SK-N-SH (cell line): ENCODE data around the gene MARCHF10. TPM values are rescaled to one million over a fixed set of nuclear protein-coding genes. Genes with fewer than 3 reads are reported as not detected.

Experiments used
- CTCF ChIA-PET: fragments of 300-600, 350-600 bp; formaldehyde crosslinking; extraction: SDS; loops from one replicate; lab custom pipeline; 2021; lab: Yijun Ruan, JAX
- POLR2A ChIA-PET: fragments of 350-600 bp; sonication (Branson Sonifier 250); formaldehyde crosslinking; extraction: SDS; loops from one replicate; lab custom pipeline; 2020; ENCODE audit warnings: antibody characterized with exemption, inconsistent platforms; lab: Yijun Ruan, JAX
- DNase-seq: peaks from one replicate; pipeline ENCODE4 v3.0.0; 2012
- H2AFZ ChIP-seq: fragments of 200-600 bp; sonication (generic); 2 replicates; pipeline ENCODE4 v1.8.1; 2016; ENCODE audit warnings: antibody characterized with exemption, mild to moderate bottlenecking, low read depth
- H3F3A ChIP-seq: fragments of 200-600 bp; sonication (generic); replicated peaks from 2 replicates; pipeline ENCODE3; 2016; ENCODE audit warnings: antibody characterized with exemption, mild to moderate bottlenecking; ENCODE audit not compliant: insufficient read depth
- H3K27ac ChIP-seq, 2 experiments: fragments of 200-500 bp in 1 of 2; fragments of 200-600 bp in 1 of 2; sonication (Bioruptor generic) in 1 of 2; sonication (generic), shearing (Covaris generic) in 1 of 2; 2 replicates each; pipeline versions ENCODE4 v1.5.1 to v1.6.1; 2014 to 2016; ENCODE audit warnings: low read depth in 2 of 2, inconsistent platforms in 1 of 2, low read length in 1 of 2, mild to moderate bottlenecking in 1 of 2, mixed read lengths in 1 of 2
- H3K27me3 ChIP-seq: fragments of 200-600 bp; sonication (generic), shearing (Covaris generic); 2 replicates; pipeline ENCODE4 v1.6.1; 2016; ENCODE audit warnings: mixed run types; ENCODE audit not compliant: insufficient read depth
- H3K36me3 ChIP-seq, 2 experiments: fragments of 200-500 bp in 1 of 2; fragments of 200-600 bp in 1 of 2; sonication (Bioruptor generic) in 1 of 2; sonication (generic) in 1 of 2; replicated peaks in 1 of 2; 2 replicates each; pipeline versions ENCODE3 to v1.5.1; 2014 to 2016; ENCODE audit warnings: low read length in 1 of 2, mild to moderate bottlenecking in 1 of 2; ENCODE audit not compliant: insufficient read depth in 2 of 2, control insufficient read depth in 1 of 2
- H3K4me1 ChIP-seq, 2 experiments: fragments of 200-500 bp in 1 of 2; fragments of 200-600 bp in 1 of 2; sonication (Bioruptor generic) in 1 of 2; sonication (generic), shearing (Covaris generic) in 1 of 2; 2 replicates each; pipeline versions ENCODE4 v1.5.1 to v1.6.1; 2014 to 2016; ENCODE audit warnings: low read depth in 1 of 2, low read length in 1 of 2, mixed run types in 1 of 2; ENCODE audit not compliant: insufficient read depth in 2 of 2, control insufficient read depth in 1 of 2
- H3K4me2 ChIP-seq: fragments of 200-600 bp; sonication (generic), shearing (Covaris generic); 2 replicates; pipeline ENCODE4 v1.6.1; 2017; ENCODE audit warnings: mixed run types
- H3K4me3 ChIP-seq, 2 experiments: fragments of 200-500 bp in 1 of 2; fragments of 200-600 bp in 1 of 2; sonication (Bioruptor generic) in 1 of 2; sonication (generic), shearing (Covaris generic) in 1 of 2; 2 replicates each; pipeline versions ENCODE4 v1.5.1 to v1.8.1; 2014 to 2016; ENCODE audit warnings: low read depth in 2 of 2, inconsistent platforms in 1 of 2, low read length in 1 of 2, mild to moderate bottlenecking in 1 of 2, mixed read lengths in 1 of 2, moderate library complexity in 1 of 2
- H3K79me2 ChIP-seq: fragments of 200-600 bp; sonication (generic); 2 replicates; pipeline ENCODE4 v1.8.1; 2017; ENCODE audit warnings: mild to moderate bottlenecking; ENCODE audit not compliant: insufficient read depth
- H3K9ac ChIP-seq: fragments of 200-600 bp; sonication (generic); 2 replicates; pipeline ENCODE4 v1.6.1; 2017; ENCODE audit warnings: mixed run types
- H3K9me2 ChIP-seq: fragments of 200-600 bp; sonication (generic); 2 replicates; pipeline ENCODE4 v1.6.1; 2017; ENCODE audit warnings: mixed run types
- H3K9me3 ChIP-seq: fragments of 200-600 bp; sonication (generic); 2 replicates; pipeline ENCODE4 v1.6.1; 2017; ENCODE audit warnings: mixed run types, mild to moderate bottlenecking, moderate library complexity
- H4K20me1 ChIP-seq: fragments of 200-600 bp; sonication (generic); 2 replicates; pipeline ENCODE4 v1.6.1; 2017; ENCODE audit warnings: mild to moderate bottlenecking, mixed run types; ENCODE audit not compliant: insufficient read depth
- CHD2 ChIP-seq: fragments of 150-350 bp; IDR thresholded peaks from 2 replicates; pipeline ENCODE4 v1.6.1; 2018; ENCODE audit warnings: low read length; ENCODE audit not compliant: partially characterized antibody
- CTCF ChIP-seq: fragments of 200-600 bp; sonication (generic); IDR thresholded peaks from 2 replicates; pipeline ENCODE4 v1.6.1; 2017; ENCODE audit warnings: antibody characterized with exemption, mild to moderate bottlenecking, moderate library complexity
- ELF1 ChIP-seq: IDR thresholded peaks from 2 replicates; pipeline ENCODE4 v1.4.0; 2012
- EP300 ChIP-seq, 2 experiments: IDR thresholded peaks; 2 replicates each; pipeline versions ENCODE4 v1.4.0 to v1.6.1; 2012; ENCODE audit warnings: borderline replicate concordance in 1 of 2, low read depth in 1 of 2, low read length in 1 of 2
- EZH2phosphoT487 ChIP-seq: fragments of 200-600 bp; sonication (generic); IDR thresholded peaks from 2 replicates; pipeline ENCODE4 v1.6.1; 2017; ENCODE audit warnings: low read depth, mixed run types, mild to moderate bottlenecking, antibody characterized with exemption, moderate library complexity, borderline replicate concordance
- FOSL2 ChIP-seq: IDR thresholded peaks from 2 replicates; pipeline ENCODE4 v1.4.0; 2012; ENCODE audit warnings: low read depth, mild to moderate bottlenecking, moderate library complexity, borderline replicate concordance
- FOXJ3 ChIP-seq: sonication (generic); formaldehyde crosslinking; IDR thresholded peaks from 2 replicates; pipeline ENCODE4 v1.5.1; 2020; ENCODE audit warnings: mild to moderate bottlenecking, missing genetic modification reagents
- FOXM1 ChIP-seq: IDR thresholded peaks from 2 replicates; pipeline ENCODE4 v1.4.0; 2012; ENCODE audit warnings: low read depth, mild to moderate bottlenecking
- GABPA ChIP-seq: IDR thresholded peaks from 2 replicates; pipeline ENCODE4 v1.4.0; 2012; ENCODE audit warnings: low read depth, mild to moderate bottlenecking
- GATA2 ChIP-seq: sonication (generic); formaldehyde crosslinking; IDR thresholded peaks from 2 replicates; pipeline ENCODE4 v1.5.0; 2020; ENCODE audit warnings: mild to moderate bottlenecking, missing genetic modification reagents
- IRF3 ChIP-seq: fragments of 150-350 bp; IDR thresholded peaks from 2 replicates; pipeline ENCODE4 v1.6.1; 2016; ENCODE audit warnings: mild to moderate bottlenecking, low read depth, low read length
- JUND ChIP-seq: IDR thresholded peaks from 2 replicates; pipeline ENCODE4 v1.4.0; 2012
- MEF2A ChIP-seq: IDR thresholded peaks from 2 replicates; pipeline ENCODE4 v1.4.0; 2012; ENCODE audit warnings: low read depth, borderline replicate concordance
- NFIC ChIP-seq: IDR thresholded peaks from 2 replicates; pipeline ENCODE4 v1.4.0; 2012; ENCODE audit warnings: borderline replicate concordance
- NRF1 ChIP-seq: IDR thresholded peaks from 2 replicates; pipeline ENCODE4 v1.6.1; 2012; ENCODE audit warnings: low read depth, mild to moderate bottlenecking, low read length
- POLR2AphosphoS5 ChIP-seq: IDR thresholded peaks from 2 replicates; pipeline ENCODE4 v1.6.1; 2012; ENCODE audit warnings: low read depth, low read length
- RAD21 ChIP-seq: IDR thresholded peaks from 2 replicates; pipeline ENCODE4 v1.6.1; 2012; ENCODE audit warnings: mild to moderate bottlenecking, low read length
- RCOR1 ChIP-seq: fragments of 150-350 bp; IDR thresholded peaks from 2 replicates; pipeline ENCODE4 v1.6.1; 2017; ENCODE audit warnings: antibody characterized with exemption, low read length
- RFX5 ChIP-seq: IDR thresholded peaks from 2 replicates; pipeline ENCODE4 v1.6.1; 2012; ENCODE audit warnings: mild to moderate bottlenecking, improper control_type of control experiment, low read length
- SIN3A ChIP-seq: IDR thresholded peaks from 2 replicates; pipeline ENCODE4 v1.6.1; 2012; ENCODE audit warnings: low read depth, mild to moderate bottlenecking, low read length, moderate library complexity, borderline replicate concordance
- SMC3 ChIP-seq: IDR thresholded peaks from 2 replicates; pipeline ENCODE4 v1.6.1; 2012; ENCODE audit warnings: low read depth, low read length, improper control_type of control experiment
- TAF1 ChIP-seq: IDR thresholded peaks from 2 replicates; pipeline ENCODE4 v1.6.1; 2012; ENCODE audit warnings: low read depth, mild to moderate bottlenecking, low read length, moderate library complexity, borderline replicate concordance
- TCF12 ChIP-seq: IDR thresholded peaks from 2 replicates; pipeline ENCODE4 v1.4.0; 2012
- TEAD4 ChIP-seq: IDR thresholded peaks from 2 replicates; pipeline ENCODE4 v1.4.0; 2012; ENCODE audit warnings: mild to moderate bottlenecking, borderline replicate concordance; ENCODE audit not compliant: insufficient read depth
- USF1 ChIP-seq: IDR thresholded peaks from 2 replicates; pipeline ENCODE4 v1.4.0; 2012; ENCODE audit warnings: low read depth, borderline replicate concordance
- YY1 ChIP-seq: IDR thresholded peaks from 2 replicates; pipeline ENCODE4 v1.4.0; 2012; ENCODE audit warnings: low read depth, mild to moderate bottlenecking
- WGBS: methylation state at CpG from one replicate; pipeline ENCODE4 v1.1.6; 2017; ENCODE audit warnings: low lambda C conversion rate; 5-methylcytosine and 5-hydroxymethylcytosine counted together
- polyA plus RNA-seq, 3 experiments: library from polyadenylated mRNA; depleted of rRNA; stranded (reverse); fragments of >200 nt; gene quantifications; 2 replicates each; pipeline ENCODE4 v1.2.3, GENCODE V29; 2012
- TF ChIP-seq, protein P1 (sequence below): IDR thresholded peaks from 2 replicates; pipeline ENCODE4 v1.4.0; 2012; ENCODE audit warnings: low read depth, borderline replicate concordance
- TF ChIP-seq, protein P2 (sequence below): IDR thresholded peaks from 2 replicates; pipeline ENCODE4 v1.4.0; 2012; ENCODE audit warnings: low read depth
- TF ChIP-seq, protein P3 (sequence below): fragments of 150-350 bp; IDR thresholded peaks from 2 replicates; pipeline ENCODE4 v1.6.1; 2017; ENCODE audit warnings: antibody characterized with exemption, low read length, low read depth, borderline replicate concordance

The MARCHF10 gene
- polyA plus RNA-seq, 1 of the 3 experiments (the other 2 are of a cell fraction): 0.16 TPM

DNA sequence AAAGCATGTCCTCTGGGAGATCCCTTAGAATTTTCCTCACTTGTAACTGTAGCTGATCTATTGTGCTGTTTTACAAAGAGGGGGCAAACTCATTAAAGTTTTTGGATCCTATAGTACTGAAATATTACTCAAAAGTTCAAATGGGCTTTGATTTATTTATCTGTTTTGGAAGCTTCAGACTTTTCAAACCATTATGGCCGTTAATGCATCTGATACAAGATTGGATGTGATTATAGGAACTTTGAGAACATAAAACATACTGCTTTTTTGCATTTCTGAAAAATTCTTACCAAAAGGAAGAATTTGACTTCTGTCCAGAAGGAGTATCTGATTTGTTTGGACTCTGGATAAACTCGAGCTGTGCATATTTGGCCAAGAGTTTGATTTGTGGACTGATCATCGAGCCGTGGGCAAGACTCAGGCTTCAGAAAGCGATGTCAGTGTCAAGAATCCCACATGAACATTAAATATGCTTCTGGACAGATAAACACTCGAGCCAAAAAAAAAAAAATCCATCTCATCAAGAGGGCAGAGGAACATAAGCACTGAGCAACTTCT, 8.2 kb upstream of the MARCHF10 start:
- Histone ChIP-seq H3K4me2 (no peak overlapping the region), H3K4me1 (peaks cover 11 to 13% of the 10 kb centered on the region in 2 experiments; a peak in 3 of 4 replicates), H4K20me1 (no peaks in the 10 kb centered on the region), H3K9me2 (no peaks in the 10 kb centered on the region), H3K36me3 (no peaks in the 10 kb centered on the region), H3K27me3 (no peaks in the 10 kb centered on the region), H2AFZ (peak overlapping the region; percentile 2; the same call in 1 of the 2 replicates), H3K4me3 (no peak overlapping the region), H3K9me3 (no peaks in the 10 kb centered on the region), H3K9ac (no peak overlapping the region), H3K79me2 (no peaks in the 10 kb centered on the region), H3F3A (peaks cover 23% of the 10 kb centered on the region), H3K27ac (peak overlapping the region; percentile 12 to 44; a peak in 2 of 4 replicates)
- POLR2A ChIA-PET: no interaction called here
- DNase-seq: no peak
- CTCF ChIA-PET: interaction anchor here (2.0 kb wide), 1 partner anchor 18 kb away, joined by 4 read pairs; no protein-coding TSS in a partner anchor
- WGBS: 30% methylated on average over 6 of the region's 6 CpGs
- TF ChIP-seq GATA2 (CRISPR knock-in tag): no peak
- no peak for TF ChIP-seq EZH2phosphoT487
- no peak for TF ChIP-seq ELF1
- TF ChIP-seq, protein P1, sequence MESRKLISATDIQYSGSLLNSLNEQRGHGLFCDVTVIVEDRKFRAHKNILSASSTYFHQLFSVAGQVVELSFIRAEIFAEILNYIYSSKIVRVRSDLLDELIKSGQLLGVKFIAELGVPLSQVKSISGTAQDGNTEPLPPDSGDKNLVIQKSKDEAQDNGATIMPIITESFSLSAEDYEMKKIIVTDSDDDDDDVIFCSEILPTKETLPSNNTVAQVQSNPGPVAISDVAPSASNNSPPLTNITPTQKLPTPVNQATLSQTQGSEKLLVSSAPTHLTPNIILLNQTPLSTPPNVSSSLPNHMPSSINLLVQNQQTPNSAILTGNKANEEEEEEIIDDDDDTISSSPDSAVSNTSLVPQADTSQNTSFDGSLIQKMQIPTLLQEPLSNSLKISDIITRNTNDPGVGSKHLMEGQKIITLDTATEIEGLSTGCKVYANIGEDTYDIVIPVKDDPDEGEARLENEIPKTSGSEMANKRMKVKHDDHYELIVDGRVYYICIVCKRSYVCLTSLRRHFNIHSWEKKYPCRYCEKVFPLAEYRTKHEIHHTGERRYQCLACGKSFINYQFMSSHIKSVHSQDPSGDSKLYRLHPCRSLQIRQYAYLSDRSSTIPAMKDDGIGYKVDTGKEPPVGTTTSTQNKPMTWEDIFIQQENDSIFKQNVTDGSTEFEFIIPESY: no peak
- no peak for TF ChIP-seq NRF1
- TF ChIP-seq MEF2A: no peak
- TF ChIP-seq USF1: no peak
- no peak for TF ChIP-seq CTCF
- TF ChIP-seq EP300 (IDR thresholded peaks at IDR 0.05; ENCODE audit: borderline replicate concordance in 1 of 2, low read depth in 1 of 2, low read length in 1 of 2): peak; percentile 49 to 70; a peak in 2 of 4 replicates
- no peak for TF ChIP-seq RCOR1
- no peak for TF ChIP-seq GABPA
- TF ChIP-seq NFIC: peak; percentile 77; the same call in 1 of the 2 replicates
- peak; percentile 16; the same call in 1 of the 2 replicates for TF ChIP-seq TEAD4
- TF ChIP-seq YY1: no peak
- TF ChIP-seq, protein P2, sequence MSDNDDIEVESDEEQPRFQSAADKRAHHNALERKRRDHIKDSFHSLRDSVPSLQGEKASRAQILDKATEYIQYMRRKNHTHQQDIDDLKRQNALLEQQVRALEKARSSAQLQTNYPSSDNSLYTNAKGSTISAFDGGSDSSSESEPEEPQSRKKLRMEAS: no peak
- TF ChIP-seq JUND: peak; percentile 48; the same call in 1 of the 2 replicates
- TF ChIP-seq TCF12: peak; percentile 78
- TF ChIP-seq IRF3: no peak
- TF ChIP-seq RFX5: no peak
- no peak for TF ChIP-seq FOSL2
- TF ChIP-seq POLR2AphosphoS5: no peak
- no peak for TF ChIP-seq TAF1
- no peak for TF ChIP-seq RAD21
- TF ChIP-seq FOXM1: peak; percentile 51; the same call in 1 of the 2 replicates
- no peak for TF ChIP-seq CHD2
- peak; percentile 15; the same call in 1 of the 2 replicates for TF ChIP-seq SMC3
- TF ChIP-seq, protein P3, sequence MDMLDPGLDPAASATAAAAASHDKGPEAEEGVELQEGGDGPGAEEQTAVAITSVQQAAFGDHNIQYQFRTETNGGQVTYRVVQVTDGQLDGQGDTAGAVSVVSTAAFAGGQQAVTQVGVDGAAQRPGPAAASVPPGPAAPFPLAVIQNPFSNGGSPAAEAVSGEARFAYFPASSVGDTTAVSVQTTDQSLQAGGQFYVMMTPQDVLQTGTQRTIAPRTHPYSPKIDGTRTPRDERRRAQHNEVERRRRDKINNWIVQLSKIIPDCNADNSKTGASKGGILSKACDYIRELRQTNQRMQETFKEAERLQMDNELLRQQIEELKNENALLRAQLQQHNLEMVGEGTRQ: no peak
- no peak for TF ChIP-seq FOXJ3 (CRISPR knock-in tag)
- TF ChIP-seq SIN3A: peak; percentile 63
